GM12865 (cell line): ENCODE data around the gene DCUN1D1.
A peak's percentile ranks its signal among the peaks of the same experiment; 100 is the strongest.

Experiments used
- DNase-seq: peaks from one replicate; pipeline ENCODE4 v3.0.0; 2010; ENCODE audit warnings: low read depth
- H3K4me3 ChIP-seq: 2 replicates; pipeline ENCODE4 v1.5.1; 2011; ENCODE audit warnings: mild to moderate bottlenecking, low read depth, low read length, control low read depth
- TF ChIP-seq, protein P1 (sequence below): IDR thresholded peaks from 2 replicates; pipeline ENCODE4 v1.5.1; 2011; ENCODE audit warnings: low read length, control low read depth, low read depth, inconsistent platforms; ENCODE audit not compliant: insufficient read depth; ENCODE audit errors: missing control alignments

The DCUN1D1 gene

GRCh38 chr3:182989566-182989965, 9.2 kb upstream of the DCUN1D1 start:
- TF ChIP-seq, protein P1, sequence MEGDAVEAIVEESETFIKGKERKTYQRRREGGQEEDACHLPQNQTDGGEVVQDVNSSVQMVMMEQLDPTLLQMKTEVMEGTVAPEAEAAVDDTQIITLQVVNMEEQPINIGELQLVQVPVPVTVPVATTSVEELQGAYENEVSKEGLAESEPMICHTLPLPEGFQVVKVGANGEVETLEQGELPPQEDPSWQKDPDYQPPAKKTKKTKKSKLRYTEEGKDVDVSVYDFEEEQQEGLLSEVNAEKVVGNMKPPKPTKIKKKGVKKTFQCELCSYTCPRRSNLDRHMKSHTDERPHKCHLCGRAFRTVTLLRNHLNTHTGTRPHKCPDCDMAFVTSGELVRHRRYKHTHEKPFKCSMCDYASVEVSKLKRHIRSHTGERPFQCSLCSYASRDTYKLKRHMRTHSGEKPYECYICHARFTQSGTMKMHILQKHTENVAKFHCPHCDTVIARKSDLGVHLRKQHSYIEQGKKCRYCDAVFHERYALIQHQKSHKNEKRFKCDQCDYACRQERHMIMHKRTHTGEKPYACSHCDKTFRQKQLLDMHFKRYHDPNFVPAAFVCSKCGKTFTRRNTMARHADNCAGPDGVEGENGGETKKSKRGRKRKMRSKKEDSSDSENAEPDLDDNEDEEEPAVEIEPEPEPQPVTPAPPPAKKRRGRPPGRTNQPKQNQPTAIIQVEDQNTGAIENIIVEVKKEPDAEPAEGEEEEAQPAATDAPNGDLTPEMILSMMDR, result no peak
- DNase-seq, result no peak
- H3K4me3 ChIP-seq, result no peak overlapping the region

DNA sequence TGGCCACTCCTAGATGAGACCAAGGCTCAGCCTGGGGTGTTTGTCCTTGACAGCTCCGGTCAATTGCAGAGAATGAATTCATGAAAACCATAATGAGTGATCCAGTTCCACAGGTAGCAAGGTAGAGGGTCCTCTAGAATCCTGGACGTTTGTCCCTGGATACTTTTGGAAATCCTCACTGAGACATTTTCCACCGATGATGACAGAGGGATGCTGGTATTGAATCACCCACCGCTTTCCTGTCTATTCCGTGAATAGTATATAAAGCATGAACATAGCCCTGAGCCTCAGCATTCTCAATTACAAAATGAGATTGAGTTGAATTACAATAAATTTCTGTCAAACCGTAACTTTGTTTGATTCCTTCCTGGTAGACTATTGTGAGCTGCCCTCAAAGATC, 5.7 kb upstream of the DCUN1D1 start:
- H3K4me3 ChIP-seq, result no peak overlapping the region
- DNase-seq, result no peak
- TF ChIP-seq, protein P1, result no peak

DNA sequence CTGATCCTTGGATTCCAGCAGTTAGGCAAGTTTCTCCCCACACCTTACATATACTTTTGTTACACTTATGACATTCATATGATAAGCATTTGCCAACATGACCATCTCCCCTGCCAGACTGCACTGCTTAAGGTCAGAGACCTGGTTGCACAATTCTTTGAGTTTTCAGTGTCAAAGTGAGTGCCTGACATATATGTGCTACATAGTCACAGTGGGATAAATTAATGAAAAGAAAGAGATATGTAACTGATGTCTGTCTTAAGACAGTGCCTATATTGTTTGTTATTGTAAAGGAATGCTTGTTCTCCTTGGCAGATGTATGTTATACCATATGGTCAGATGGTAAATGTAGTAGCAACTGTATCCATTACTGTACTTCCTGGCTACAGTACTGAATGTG, 3.5 kb upstream of the DCUN1D1 start:
- no peak overlapping the region for H3K4me3 ChIP-seq
- TF ChIP-seq, protein P1, result no peak
- no peak for DNase-seq

- DNase-seq, result no peak
- TF ChIP-seq, protein P1, result no peak
- peak overlapping the region; percentile 61 for H3K4me3 ChIP-seq
These were observed 671 bp upstream of the DCUN1D1 start for GRCh38 chr3:182981038-182981380.

- DNase-seq, result peak; percentile 38
- H3K4me3 ChIP-seq, result peak overlapping the region; percentile 98
- TF ChIP-seq, protein P1, result no peak
These were observed 605 bp downstream of the DCUN1D1 start for GRCh38 chr3:182979674-182980191.

GRCh38 chr3:182979103-182979673, 1.1 kb downstream of the DCUN1D1 start:
- peak overlapping the region; percentile 98 for H3K4me3 ChIP-seq
- TF ChIP-seq, protein P1, result no peak
- DNase-seq, result peak; percentile 40

- TF ChIP-seq, protein P1, result no peak
- DNase-seq, result no peak
- H3K4me3 ChIP-seq, result peak overlapping the region; percentile 98
These were observed 2.0 kb downstream of the DCUN1D1 start for GRCh38 chr3:182978387-182978786.
